Keratinocyte (primary cell): ENCODE measurements around the gene CUEDC2. TPM values are rescaled to one million over a fixed set of nuclear protein-coding genes. Genes with fewer than 3 reads are reported as not detected.

Experiments
- DNase-seq: peaks from one replicate; pipeline ENCODE4 v3.0.0-alpha.2; 2011; ENCODE audit warnings: low read depth, missing footprints, low spot score
- FAIRE-seq: peaks from 2 replicates; lab custom pipeline; 2011; peaks lifted over from hg19 to GRCh38; lab: Jason Lieb, UNC
- H2AFZ ChIP-seq: 2 replicates; pipeline ENCODE4 v1.6.0; 2012; ENCODE audit warnings: low read length, control low read depth, inconsistent platforms; ENCODE audit not compliant: control insufficient read depth
- H3K27ac ChIP-seq: 2 replicates; pipeline ENCODE4 v1.5.1; 2011; ENCODE audit warnings: low read length; ENCODE audit not compliant: control insufficient read depth, insufficient read depth
- H3K27me3 ChIP-seq: 3 replicates; pipeline ENCODE4 v1.6.0; 2011; ENCODE audit warnings: low read length; ENCODE audit not compliant: control insufficient read depth, insufficient read depth; ENCODE audit errors: extremely low read depth
- H3K36me3 ChIP-seq, 2 experiments: 2 replicates in 1 of 2; 3 replicates in 1 of 2; pipeline ENCODE4 v1.5.1; 2011; ENCODE audit warnings: low read length in 2 of 2, mild to moderate bottlenecking in 1 of 2; ENCODE audit not compliant: control insufficient read depth in 2 of 2, insufficient read depth in 2 of 2; ENCODE audit errors: extremely low read depth in 1 of 2
- H3K4me1 ChIP-seq: 3 replicates; pipeline ENCODE4 v1.5.1; 2011; ENCODE audit warnings: low read length; ENCODE audit not compliant: control insufficient read depth, insufficient read depth; ENCODE audit errors: extremely low read depth
- H3K4me2 ChIP-seq: 3 replicates; pipeline ENCODE4 v1.6.0; 2011; ENCODE audit warnings: low read depth, low read length; ENCODE audit not compliant: control insufficient read depth, insufficient read depth; ENCODE audit errors: extremely low read depth
- H3K4me3 ChIP-seq, 3 experiments: fragments of 200-600 bp in 1 of 3; sonication (generic) in 1 of 3; 2 replicates in 2 of 3; 3 replicates in 1 of 3; pipeline ENCODE4 v1.5.1; 2011 to 2016; ENCODE audit warnings: low read length in 3 of 3, mild to moderate bottlenecking in 3 of 3, control low read depth in 2 of 3, inconsistent platforms in 1 of 3, low read depth in 1 of 3, mixed read lengths in 1 of 3, mixed run types in 1 of 3, moderate library complexity in 1 of 3; ENCODE audit not compliant: control insufficient read depth in 2 of 3, insufficient read depth in 2 of 3; ENCODE audit errors: extremely low read depth in 1 of 3
- H3K79me2 ChIP-seq: 2 replicates; pipeline ENCODE4 v1.6.0; 2012; ENCODE audit warnings: low read length; ENCODE audit not compliant: control insufficient read depth, insufficient read depth
- H3K9ac ChIP-seq: 3 replicates; pipeline ENCODE4 v1.6.0; 2011; ENCODE audit warnings: low read length; ENCODE audit not compliant: control insufficient read depth, insufficient read depth; ENCODE audit errors: extremely low read depth
- H3K9me1 ChIP-seq: 3 replicates; pipeline ENCODE4 v1.6.0; 2011; ENCODE audit warnings: low read length; ENCODE audit not compliant: control insufficient read depth, insufficient read depth; ENCODE audit errors: extremely low read depth
- H3K9me3 ChIP-seq: 2 replicates; pipeline ENCODE4 v1.5.1; 2012; ENCODE audit warnings: low read depth, low read length; ENCODE audit not compliant: control insufficient read depth
- H4K20me1 ChIP-seq: 3 replicates; pipeline ENCODE4 v1.6.0; 2011; ENCODE audit warnings: low read length; ENCODE audit not compliant: control insufficient read depth, insufficient read depth; ENCODE audit errors: extremely low read depth
- CTCF ChIP-seq, 3 experiments: IDR thresholded peaks in 1 of 3; conservative IDR thresholded peaks in 1 of 3; optimal IDR thresholded peaks in 1 of 3; 2 replicates in 2 of 3; 3 replicates in 1 of 3; pipeline versions ENCODE3 to v1.5.1; 2011; ENCODE audit warnings: low read length in 3 of 3, mild to moderate bottlenecking in 3 of 3, moderate library complexity in 2 of 3, control low read depth in 1 of 3, inconsistent platforms in 1 of 3; ENCODE audit not compliant: insufficient read depth in 2 of 3; ENCODE audit errors: extremely low read depth in 1 of 3
- EZH2 ChIP-seq: IDR thresholded peaks from one replicate; pipeline ENCODE4 v1.6.1; 2012; ENCODE audit warnings: inconsistent platforms, mild to moderate bottlenecking, low read length, moderate library complexity
- dilution Hi-C: fragments of 300-500 bp; cut with MboI; formaldehyde crosslinking; loops from one replicate; pipeline ENCODE4 v1.7.0; 2020; ENCODE audit warnings: low sequenced_read_pairs; ENCODE audit not compliant: extremely low pct_ligation_motif_present
- polyA plus RNA-seq, 5 experiments: library from polyadenylated mRNA; depleted of rRNA in 3 of 5; stranded (reverse) in 3 of 5; stranded (forward) in 1 of 5; unstranded in 1 of 5; fragments of >200 nt; gene quantifications; 1 replicate in 1 of 5; 2 replicates in 3 of 5; 3 replicates in 1 of 5; pipeline versions ENCODE4 v1.2.1 to v1.2.3, GENCODE V29; 2011 to 2012; ENCODE audit warnings: missing spikeins in 2 of 5, low read depth in 1 of 5, low replicate concordance in 1 of 5

CUEDC2 gene
- polyA plus RNA-seq, 1 donor (not counting 4 experiments of a cell fraction or from before 2014, with no cell fraction given), result 46.6 TPM

GRCh38 chr10:102460836-102461186 lies 28.4 kb upstream of the CUEDC2 start:
- H3K27ac ChIP-seq, result no peak overlapping the region
- dilution Hi-C loops, result no loop called here
- FAIRE-seq, result no peak

GRCh38 chr10:102458656-102459055 lies 26.3 kb upstream of the CUEDC2 start:
- Histone ChIP-seq H3K36me3 (peaks cover 0 to 5% of the 10 kb centered on the region in 2 experiments), H3K79me2 (no peaks in the 10 kb centered on the region), H3K4me3 (no peak overlapping the region), H3K9ac (no peak overlapping the region), H3K27ac (no peak overlapping the region), H2AFZ (no peak overlapping the region), H3K9me3 (no peaks in the 10 kb centered on the region), H3K27me3 (no peaks in the 10 kb centered on the region), H3K9me1 (peaks cover 3% of the 10 kb centered on the region), H4K20me1 (no peaks in the 10 kb centered on the region), H3K4me2 (no peak overlapping the region), H3K4me1 (peaks cover 23% of the 10 kb centered on the region)
- DNase-seq, result no peak
- dilution Hi-C loops, result no loop called here
- TF ChIP-seq EZH2 (no peak), CTCF (optimal IDR thresholded peaks at IDR 0.05 in 1 of 3, IDR thresholded peaks at IDR 0.05 in 1 of 3, conservative IDR thresholded peaks at IDR 0.05 in 1 of 3; ENCODE audit: extremely low read depth in 1 of 3, insufficient read depth in 2 of 3, low read length in 3 of 3) (no peak)
- no peak for FAIRE-seq

More at GRCh38 chr10:102460836-102461186, 28.4 kb upstream of the CUEDC2 start:
- H3K4me2 ChIP-seq, result peak overlapping the region; percentile 88
- H3K27me3 ChIP-seq, result no peaks in the 10 kb centered on the region
- peak overlapping the region; percentile 98 for H2AFZ ChIP-seq
- peaks cover 3% of the 10 kb centered on the region for H3K9me1 ChIP-seq
- TF ChIP-seq CTCF (optimal IDR thresholded peaks at IDR 0.05 in 1 of 3, IDR thresholded peaks at IDR 0.05 in 1 of 3, conservative IDR thresholded peaks at IDR 0.05 in 1 of 3; ENCODE audit: extremely low read depth in 1 of 3, insufficient read depth in 2 of 3, low read length in 3 of 3) (no peak), EZH2 (no peak)
- H3K9me3 ChIP-seq, result no peaks in the 10 kb centered on the region
- peaks cover 23% of the 10 kb centered on the region for H3K4me1 ChIP-seq
- H3K79me2 ChIP-seq, result no peaks in the 10 kb centered on the region
- DNase-seq, result no peak
- H4K20me1 ChIP-seq, result no peaks in the 10 kb centered on the region
- peak overlapping the region in 2 of 3 experiments; percentile 67 to 68 for H3K4me3 ChIP-seq
- H3K9ac ChIP-seq, result peak overlapping the region; percentile 52
- peaks cover 0 to 5% of the 10 kb centered on the region in 2 experiments for H3K36me3 ChIP-seq
